Esophagus muscularis mucosa (tissue), 4 donors: ENCODE measurements around the gene RHOV. TPM values are rescaled to one million over a fixed set of nuclear protein-coding genes. Genes with fewer than 3 reads are reported as not detected.

ENCODE experiments used
- DNase-seq: peaks from one replicate; pipeline ENCODE4 v3.0.0-alpha.2; 2017; ENCODE audit errors: extremely low spot score
- H3K27ac ChIP-seq, 4 donors: fragments of 200-600 bp; sonication (generic); replicated peaks in 1 of 4; 1 replicate in 3 of 4; 2 replicates in 1 of 4; pipeline ENCODE4 v1.5.1; 2016 to 2019; ENCODE audit warnings: mild to moderate bottlenecking in 1 of 4
- H3K27me3 ChIP-seq, 4 donors: fragments of 200-600 bp; sonication (generic); one replicate each; pipeline versions ENCODE4 v1.5.1 to v1.6.0; 2016 to 2019
- H3K36me3 ChIP-seq, 4 donors: fragments of 200-600 bp; sonication (generic); one replicate each; pipeline ENCODE4 v1.5.1; 2016 to 2019
- H3K4me1 ChIP-seq, 4 donors: fragments of 200-600 bp; sonication (generic); one replicate each; pipeline ENCODE4 v1.5.1; 2016 to 2019
- H3K4me3 ChIP-seq, 4 donors: fragments of 200-600 bp; sonication (generic); 1 replicate in 2 of 4; 2 replicates in 2 of 4; pipeline ENCODE4 v1.5.1; 2016 to 2019; ENCODE audit warnings: mild to moderate bottlenecking in 4 of 4, moderate library complexity in 1 of 4
- H3K9me3 ChIP-seq, 4 donors: fragments of 200-600 bp; sonication (generic); 1 replicate in 3 of 4; 2 replicates in 1 of 4; pipeline ENCODE4 v1.5.1; 2016 to 2019
- EP300 ChIP-seq: sonication (generic); formaldehyde crosslinking; IDR thresholded peaks from one replicate; pipeline ENCODE4 v1.6.1; 2017; ENCODE audit warnings: antibody characterized with exemption
- POLR2A ChIP-seq: fragments of 450-650 bp; IDR thresholded peaks from one replicate; pipeline ENCODE4 v1.6.1; 2017; ENCODE audit warnings: antibody characterized with exemption, moderate library complexity, mild to moderate bottlenecking, low read depth
- POLR2AphosphoS5 ChIP-seq, 2 donors: sonication (generic); formaldehyde crosslinking; IDR thresholded peaks; one replicate each; pipeline ENCODE4 v1.6.1; 2017; ENCODE audit warnings: antibody characterized with exemption in 2 of 2
- WGBS: methylation state at CpG from one replicate; pipeline ENCODE4 v1.1.5; 2018; 5-methylcytosine and 5-hydroxymethylcytosine counted together
- intact Hi-C: fragments of 100-400 bp; cut with DNase I; formaldehyde crosslinking; loops from one replicate; pipeline ENCODE4 v1.15.1; 2023
- total RNA-seq, 4 donors: library from RNA; depleted of rRNA; stranded (reverse); fragments of >200 nt; gene quantifications; one replicate each; pipeline versions ENCODE4 v1.1.0 to v1.2.1, GENCODE V29; 2016
- TF ChIP-seq, protein P1 (sequence below), 3 experiments: fragments of 200-600 bp in 2 of 3; fragments of 450-650 bp in 1 of 3; sonication (generic) in 2 of 3; IDR thresholded peaks; one replicate each; pipeline ENCODE4 v1.5.1; 2017 to 2019; ENCODE audit warnings: antibody characterized with exemption in 3 of 3, mild to moderate bottlenecking in 2 of 3, moderate library complexity in 1 of 3

RHOV gene
- total RNA-seq, 4 donors from 2014 or later, result not detected

GRCh38 chr15:40829115-40829514 is 44.9 kb downstream of the RHOV start:
- H3K27me3 ChIP-seq, result peaks cover 0 to 9% (median 0%) of the 10 kb centered on the region in 4 donors
- intact Hi-C loops, result no loop called here
- no peak for DNase-seq
- H3K36me3 ChIP-seq, result no peaks in the 10 kb centered on the region
- H3K27ac ChIP-seq, result no peak overlapping the region
- H3K4me1 ChIP-seq, result no peaks in the 10 kb centered on the region
- WGBS, result 83% methylated on average over 6 of the region's 7 CpGs
- no peak for TF ChIP-seq POLR2A
- TF ChIP-seq, protein P1, sequence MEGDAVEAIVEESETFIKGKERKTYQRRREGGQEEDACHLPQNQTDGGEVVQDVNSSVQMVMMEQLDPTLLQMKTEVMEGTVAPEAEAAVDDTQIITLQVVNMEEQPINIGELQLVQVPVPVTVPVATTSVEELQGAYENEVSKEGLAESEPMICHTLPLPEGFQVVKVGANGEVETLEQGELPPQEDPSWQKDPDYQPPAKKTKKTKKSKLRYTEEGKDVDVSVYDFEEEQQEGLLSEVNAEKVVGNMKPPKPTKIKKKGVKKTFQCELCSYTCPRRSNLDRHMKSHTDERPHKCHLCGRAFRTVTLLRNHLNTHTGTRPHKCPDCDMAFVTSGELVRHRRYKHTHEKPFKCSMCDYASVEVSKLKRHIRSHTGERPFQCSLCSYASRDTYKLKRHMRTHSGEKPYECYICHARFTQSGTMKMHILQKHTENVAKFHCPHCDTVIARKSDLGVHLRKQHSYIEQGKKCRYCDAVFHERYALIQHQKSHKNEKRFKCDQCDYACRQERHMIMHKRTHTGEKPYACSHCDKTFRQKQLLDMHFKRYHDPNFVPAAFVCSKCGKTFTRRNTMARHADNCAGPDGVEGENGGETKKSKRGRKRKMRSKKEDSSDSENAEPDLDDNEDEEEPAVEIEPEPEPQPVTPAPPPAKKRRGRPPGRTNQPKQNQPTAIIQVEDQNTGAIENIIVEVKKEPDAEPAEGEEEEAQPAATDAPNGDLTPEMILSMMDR (IDR thresholded peaks at IDR 0.05), result no peak
- TF ChIP-seq EP300, result no peak
- TF ChIP-seq POLR2AphosphoS5 (IDR thresholded peaks at IDR 0.05), result no peak
- no peak overlapping the region for H3K4me3 ChIP-seq
- H3K9me3 ChIP-seq, result no peaks in the 10 kb centered on the region

DNA sequence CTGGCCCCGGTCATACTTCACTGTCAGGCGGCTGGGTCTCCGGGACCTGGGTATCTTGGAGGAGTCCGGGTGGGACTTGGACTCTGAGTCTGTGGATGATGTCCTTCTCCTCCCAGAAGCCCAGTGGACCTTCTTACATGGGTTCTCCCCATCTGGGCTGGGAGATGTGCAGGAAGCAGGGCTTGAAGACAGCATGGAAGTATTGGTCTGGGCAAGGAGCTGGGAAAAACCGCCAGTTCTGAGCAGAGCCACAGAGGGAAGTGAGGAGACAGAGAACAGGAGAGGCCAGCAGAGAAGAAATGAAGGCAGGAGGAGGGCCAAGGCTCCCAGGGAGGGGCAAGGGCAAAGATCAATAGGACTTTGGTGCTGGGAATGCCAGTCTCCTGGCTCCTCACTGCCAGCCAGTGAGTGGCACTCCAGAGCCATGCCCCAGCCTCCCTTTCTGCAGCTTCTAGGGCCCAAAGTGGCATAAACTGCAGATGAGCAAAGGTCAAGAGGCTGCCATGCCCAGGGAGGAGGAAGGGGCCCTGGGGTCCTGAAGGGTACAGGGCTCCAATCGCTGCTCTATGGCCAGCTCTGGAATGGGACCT is 45.5 kb downstream of the RHOV start, which contains the start of gene PPP1R14D:
TSS of gene PPP1R14D (minus strand) at position 262 of the 590 bp plus-strand sequence. CDS start at position 195, 67 bp downstream.
- Histone ChIP-seq H3K27me3 (peaks cover 0 to 9% (median 0%) of the 10 kb centered on the region in 4 donors), H3K27ac (no peak within 1 kb of the TSS), H3K9me3 (no peaks in the 10 kb centered on the region), H3K4me1 (no peaks in the 10 kb centered on the region), H3K36me3 (no peaks in the 10 kb centered on the region), H3K4me3 (no peak within 1 kb of the TSS)
- intact Hi-C loops, result no loop called here
- no peak for DNase-seq
- TF ChIP-seq POLR2A (no peak), POLR2AphosphoS5 (IDR thresholded peaks at IDR 0.05) (no peak), EP300 (no peak)
- TF ChIP-seq, protein P1 (IDR thresholded peaks at IDR 0.05), result no peak
- 78% methylated on average over 2 of the region's 6 CpGs for WGBS

DNA sequence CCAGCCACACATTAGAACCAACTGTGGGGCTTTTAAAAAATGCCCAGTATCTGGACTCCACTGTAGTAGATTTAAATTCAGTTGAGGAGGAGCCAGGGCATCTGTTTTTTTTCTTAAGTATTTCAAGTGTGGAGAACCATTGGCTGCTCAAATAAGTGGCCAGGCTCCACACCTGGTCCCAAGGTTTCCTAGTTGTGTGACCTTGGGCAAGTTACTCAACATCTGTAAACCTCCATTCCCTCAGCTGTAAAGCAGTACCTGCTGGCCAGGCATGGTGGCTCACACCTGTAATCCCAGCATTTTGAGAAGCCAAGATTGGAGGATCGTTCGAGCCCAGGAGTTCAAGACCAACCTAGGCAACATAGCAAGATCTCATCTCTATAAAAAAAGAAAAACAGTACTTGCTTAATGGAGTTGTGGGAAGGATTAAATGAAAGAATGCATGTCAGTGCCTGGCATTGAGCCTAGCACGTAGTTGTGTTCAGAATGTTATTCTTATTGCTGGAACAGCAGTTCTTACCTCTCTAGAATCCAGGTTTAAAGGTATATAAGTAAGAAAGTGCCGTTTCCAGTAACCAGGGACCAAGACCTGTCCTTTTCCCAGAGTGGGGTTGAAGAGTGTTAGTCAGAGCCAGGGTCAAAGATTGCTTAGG is 47.5 kb downstream of the RHOV start:
- Histone ChIP-seq H3K4me1 (no peaks in the 10 kb centered on the region), H3K27me3 (peaks cover 0 to 9% (median 0%) of the 10 kb centered on the region in 4 donors), H3K9me3 (no peaks in the 10 kb centered on the region), H3K27ac (no peak overlapping the region), H3K36me3 (no peaks in the 10 kb centered on the region), H3K4me3 (no peak overlapping the region)
- intact Hi-C loops, result no loop called here
- DNase-seq, result no peak
- TF ChIP-seq, protein P1 (IDR thresholded peaks at IDR 0.05), result no peak
- TF ChIP-seq POLR2AphosphoS5 (IDR thresholded peaks at IDR 0.05) (no peak), EP300 (no peak), POLR2A (no peak)
- 63% methylated on average over 4 of the region's 4 CpGs for WGBS

- TF ChIP-seq EP300, result no peak
- no peak for TF ChIP-seq POLR2AphosphoS5 (IDR thresholded peaks at IDR 0.05)
- no peak for TF ChIP-seq POLR2A
- TF ChIP-seq, protein P1 (IDR thresholded peaks at IDR 0.05), result no peak
- H3K9me3 ChIP-seq, result no peaks in the 10 kb centered on the region
- H3K4me1 ChIP-seq, result no peaks in the 10 kb centered on the region
- no peak for DNase-seq
- H3K27me3 ChIP-seq, result peaks cover 0 to 9% (median 0%) of the 10 kb centered on the region in 4 donors
- H3K27ac ChIP-seq, result no peak overlapping the region
- H3K4me3 ChIP-seq, result no peak overlapping the region
- intact Hi-C loops, result no loop called here
- 72% methylated on average over 3 of the region's 5 CpGs for WGBS
- H3K36me3 ChIP-seq, result no peaks in the 10 kb centered on the region
Observed at GRCh38 chr15:40825661-40826422, 48.2 kb downstream of the RHOV start.
